HCT116 (cell line): ENCODE results near the gene NEK11. TPM values are rescaled to one million over a fixed set of nuclear protein-coding genes. Genes with fewer than 3 reads are reported as not detected.

ENCODE experiments used
- ATAC-seq: fragments of 200-7000 bp; cut with Tn5 transposase; 2 replicates; pipeline ENCODE4 v1.9.1; 2020; ENCODE audit warnings: mild to moderate bottlenecking, moderate library complexity
- BruUV-seq: library from RNA; stranded (reverse); fragments of 400-500 nt; replicated peaks from 2 replicates; lab custom pipeline; 2021; lab: Mats Ljungman, UMichigan
- CTCF ChIA-PET: fragments of 300-600 bp; sonication (Branson Sonifier 250); formaldehyde crosslinking; loops from one replicate; lab custom pipeline; 2021; ENCODE audit warnings: antibody characterized with exemption; lab: Charles Lee
- POLR2A ChIA-PET: fragments of 300-600, 350-600 bp; sonication (Branson Sonifier 250); formaldehyde crosslinking; loops from one replicate; lab custom pipeline; 2021; ENCODE audit warnings: antibody characterized with exemption; lab: Charles Lee
- RAD21 ChIA-PET, 2 experiments: fragments of 300-600 bp; sonication (Branson Sonifier 250); formaldehyde crosslinking; loops; one replicate each; lab custom pipeline; 2023; ENCODE audit warnings: low total read pairs in 2 of 2; ENCODE audit not compliant: uncharacterized antibody in 2 of 2, unreplicated experiment in 2 of 2, low non-redundant PET in 1 of 2; lab: Charles Lee
- DNase-seq: peaks from one replicate; pipeline ENCODE4 v3.0.0-alpha.2; 2010; ENCODE audit warnings: low read depth, low spot score
- H2AFZ ChIP-seq: fragments of 200-600 bp; shearing (Covaris generic), sonication (generic); 2 replicates; pipeline ENCODE4 v1.6.1; 2017; ENCODE audit warnings: low read depth, mixed run types, mixed read lengths, antibody characterized with exemption, low read length; ENCODE audit not compliant: poor library complexity, severe bottlenecking
- H3K27ac ChIP-seq: 2 replicates; pipeline ENCODE4 v1.5.1; 2012; ENCODE audit warnings: low read depth, low read length
- H3K27me3 ChIP-seq: fragments of 200-600 bp; sonication (generic); 2 replicates; pipeline ENCODE4 v1.6.1; 2016; ENCODE audit warnings: mixed run types, low read length, mixed read lengths; ENCODE audit not compliant: insufficient read depth
- H3K36me3 ChIP-seq, 2 experiments: fragments of 200-500 bp in 1 of 2; fragments of 200-600 bp in 1 of 2; sonication (Bioruptor generic) in 1 of 2; sonication (generic) in 1 of 2; 2 replicates each; pipeline versions ENCODE4 v1.5.1 to v1.6.1; 2014 to 2016; ENCODE audit warnings: low read length in 2 of 2, inconsistent platforms in 1 of 2, mixed read lengths in 1 of 2, mixed run types in 1 of 2; ENCODE audit not compliant: insufficient read depth in 2 of 2, control insufficient read depth in 1 of 2
- H3K4me1 ChIP-seq, 2 experiments: fragments of 200-600 bp in 1 of 2; sonication (generic) in 1 of 2; 2 replicates each; pipeline versions ENCODE4 v1.5.1 to v1.6.1; 2012 to 2017; ENCODE audit warnings: low read length in 2 of 2, inconsistent platforms in 1 of 2, mild to moderate bottlenecking in 1 of 2, mixed read lengths in 1 of 2, mixed run types in 1 of 2, moderate library complexity in 1 of 2; ENCODE audit not compliant: insufficient read depth in 2 of 2, control insufficient read depth in 1 of 2
- H3K4me2 ChIP-seq: fragments of 200-600 bp; sonication (generic); 2 replicates; pipeline ENCODE4 v1.6.1; 2017; ENCODE audit warnings: mixed run types, low read length, mixed read lengths
- H3K4me3 ChIP-seq, 2 experiments: fragments of 200-600 bp in 1 of 2; sonication (generic) in 1 of 2; replicated peaks in 1 of 2; 2 replicates each; pipeline ENCODE4 v1.5.1; 2011 to 2016; ENCODE audit warnings: low read length in 2 of 2, control low read depth in 1 of 2, low read depth in 1 of 2, mild to moderate bottlenecking in 1 of 2, mixed read lengths in 1 of 2, mixed run types in 1 of 2
- H3K79me2 ChIP-seq: fragments of 200-600 bp; sonication (generic); 2 replicates; pipeline ENCODE4 v1.6.1; 2017; ENCODE audit warnings: mild to moderate bottlenecking, mixed run types, low read length, moderate library complexity, mixed read lengths; ENCODE audit not compliant: insufficient read depth
- H3K9ac ChIP-seq: fragments of 200-600 bp; sonication (generic); 2 replicates; pipeline ENCODE4 v1.6.1; 2016; ENCODE audit warnings: low read length, mixed read lengths
- H3K9me2 ChIP-seq: fragments of 200-600 bp; sonication (generic), shearing (Covaris generic); 2 replicates; pipeline ENCODE4 v1.6.1; 2017; ENCODE audit warnings: mixed run types, mild to moderate bottlenecking, moderate library complexity; ENCODE audit not compliant: insufficient read depth
- H3K9me3 ChIP-seq, 2 experiments: fragments of 200-500 bp in 1 of 2; fragments of 200-600 bp in 1 of 2; sonication (Bioruptor generic) in 1 of 2; sonication (generic) in 1 of 2; 2 replicates each; pipeline ENCODE4 v1.6.1; 2014 to 2017; ENCODE audit warnings: low read length in 2 of 2, mixed read lengths in 2 of 2, inconsistent platforms in 1 of 2, low read depth in 1 of 2, mild to moderate bottlenecking in 1 of 2, mixed run types in 1 of 2, moderate library complexity in 1 of 2; ENCODE audit not compliant: control insufficient read depth in 1 of 2, insufficient read depth in 1 of 2
- H4K20me1 ChIP-seq: fragments of 200-600 bp; sonication (generic), shearing (Covaris generic); 2 replicates; pipeline ENCODE4 v1.6.1; 2017; ENCODE audit warnings: mixed run types, mild to moderate bottlenecking, moderate library complexity; ENCODE audit not compliant: insufficient read depth
- CEBPB ChIP-seq: IDR thresholded peaks from 2 replicates; pipeline ENCODE4 v1.6.1; 2012; ENCODE audit warnings: low read depth
- EGR1 ChIP-seq: IDR thresholded peaks from 2 replicates; pipeline ENCODE4 v1.6.1; 2012; ENCODE audit warnings: low read depth
- EZH2phosphoT487 ChIP-seq: fragments of 200-600 bp; IDR thresholded peaks from 2 replicates; pipeline ENCODE4 v1.6.1; 2018; ENCODE audit warnings: antibody characterized with exemption, borderline replicate concordance
- FOSL1 ChIP-seq: IDR thresholded peaks from 2 replicates; pipeline ENCODE4 v1.6.1; 2012; ENCODE audit warnings: low read depth
- RAD21 ChIP-seq: IDR thresholded peaks from 2 replicates; pipeline ENCODE4 v1.6.1; 2012; ENCODE audit warnings: low read depth, mild to moderate bottlenecking
- SIN3A ChIP-seq: IDR thresholded peaks from 2 replicates; pipeline ENCODE4 v1.6.1; 2012; ENCODE audit warnings: low read depth
- SRF ChIP-seq: IDR thresholded peaks from 2 replicates; pipeline ENCODE4 v1.6.1; 2012; ENCODE audit warnings: low read depth
- TCF7L2 ChIP-seq: IDR thresholded peaks from 2 replicates; pipeline ENCODE4 v1.7.0; 2011; ENCODE audit warnings: borderline replicate concordance, inconsistent platforms; ENCODE audit not compliant: insufficient read depth, insufficient read length; ENCODE audit errors: extremely low read depth
- YY1 ChIP-seq: IDR thresholded peaks from 2 replicates; pipeline ENCODE4 v1.6.1; 2011; ENCODE audit warnings: low read length, low read depth, moderate library complexity, mild to moderate bottlenecking; ENCODE audit not compliant: insufficient replicate concordance; ENCODE audit errors: extremely low read depth
- intact Hi-C: fragments of 100-400 bp; cut with micrococcal nuclease; formaldehyde crosslinking; loops from 2 replicates; pipeline ENCODE4 v1.10.0; 2022
- total RNA-seq: library from RNA; stranded (reverse); gene quantifications from one replicate; pipeline ENCODE4 v1.2.1, GENCODE V29; 2021; ENCODE audit not compliant: unreplicated experiment
- TF ChIP-seq, protein P1 (sequence below): IDR thresholded peaks from 2 replicates; pipeline ENCODE4 v1.6.1; 2012; ENCODE audit warnings: low read depth

Gene NEK11
- total RNA-seq, 1 experiment from 2014 or later, result 3.1 TPM

DNA sequence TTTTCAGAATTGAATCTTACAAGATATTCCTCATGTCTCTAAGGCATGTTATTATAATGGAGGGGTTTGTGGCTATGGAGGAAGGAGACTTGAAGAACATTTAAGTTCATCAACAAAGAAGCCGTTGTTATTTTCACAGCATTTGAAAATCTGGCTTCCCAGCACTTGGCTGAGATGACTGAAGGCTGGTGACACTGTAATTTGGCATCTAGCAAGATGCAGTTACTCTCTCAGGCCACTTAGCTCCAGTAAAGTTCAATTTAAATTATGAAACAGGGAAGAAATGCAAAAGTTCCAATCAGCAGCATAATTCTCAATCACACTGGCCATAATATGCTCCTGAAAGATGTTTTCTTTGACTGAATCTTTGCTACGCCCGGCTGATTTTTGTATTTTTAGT lies 215.5 kb downstream of the NEK11 start:
- RAD21 ChIA-PET, result no interaction called here
- no peak overlapping the region for H3K4me3 ChIP-seq
- H3K9me2 ChIP-seq, result no peaks in the 10 kb centered on the region
- H4K20me1 ChIP-seq, result no peaks in the 10 kb centered on the region; the same call in 1 of the 2 replicates
- H3K9ac ChIP-seq, result no peak overlapping the region
- TF ChIP-seq EZH2phosphoT487 (no peak), SIN3A (no peak), SRF (no peak), RAD21 (no peak), TCF7L2 (no peak), FOSL1 (no peak), EGR1 (no peak), CEBPB (no peak), YY1 (no peak)
- TF ChIP-seq, protein P1, sequence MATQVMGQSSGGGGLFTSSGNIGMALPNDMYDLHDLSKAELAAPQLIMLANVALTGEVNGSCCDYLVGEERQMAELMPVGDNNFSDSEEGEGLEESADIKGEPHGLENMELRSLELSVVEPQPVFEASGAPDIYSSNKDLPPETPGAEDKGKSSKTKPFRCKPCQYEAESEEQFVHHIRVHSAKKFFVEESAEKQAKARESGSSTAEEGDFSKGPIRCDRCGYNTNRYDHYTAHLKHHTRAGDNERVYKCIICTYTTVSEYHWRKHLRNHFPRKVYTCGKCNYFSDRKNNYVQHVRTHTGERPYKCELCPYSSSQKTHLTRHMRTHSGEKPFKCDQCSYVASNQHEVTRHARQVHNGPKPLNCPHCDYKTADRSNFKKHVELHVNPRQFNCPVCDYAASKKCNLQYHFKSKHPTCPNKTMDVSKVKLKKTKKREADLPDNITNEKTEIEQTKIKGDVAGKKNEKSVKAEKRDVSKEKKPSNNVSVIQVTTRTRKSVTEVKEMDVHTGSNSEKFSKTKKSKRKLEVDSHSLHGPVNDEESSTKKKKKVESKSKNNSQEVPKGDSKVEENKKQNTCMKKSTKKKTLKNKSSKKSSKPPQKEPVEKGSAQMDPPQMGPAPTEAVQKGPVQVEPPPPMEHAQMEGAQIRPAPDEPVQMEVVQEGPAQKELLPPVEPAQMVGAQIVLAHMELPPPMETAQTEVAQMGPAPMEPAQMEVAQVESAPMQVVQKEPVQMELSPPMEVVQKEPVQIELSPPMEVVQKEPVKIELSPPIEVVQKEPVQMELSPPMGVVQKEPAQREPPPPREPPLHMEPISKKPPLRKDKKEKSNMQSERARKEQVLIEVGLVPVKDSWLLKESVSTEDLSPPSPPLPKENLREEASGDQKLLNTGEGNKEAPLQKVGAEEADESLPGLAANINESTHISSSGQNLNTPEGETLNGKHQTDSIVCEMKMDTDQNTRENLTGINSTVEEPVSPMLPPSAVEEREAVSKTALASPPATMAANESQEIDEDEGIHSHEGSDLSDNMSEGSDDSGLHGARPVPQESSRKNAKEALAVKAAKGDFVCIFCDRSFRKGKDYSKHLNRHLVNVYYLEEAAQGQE, result no peak
- BruUV-seq, result no TSS peak
- peaks cover 5% of the 10 kb centered on the region; the same call in 1 of the 2 replicates for H3K27me3 ChIP-seq
- no peak overlapping the region for H3K27ac ChIP-seq
- H3K9me3 ChIP-seq, result no peaks in the 10 kb centered on the region
- H3K4me2 ChIP-seq, result no peak overlapping the region
- CTCF ChIA-PET, result no interaction called here
- intact Hi-C loops, result no loop called here
- POLR2A ChIA-PET, result no interaction called here
- H3K36me3 ChIP-seq, result no peaks in the 10 kb centered on the region
- no peaks in the 10 kb centered on the region for H3K4me1 ChIP-seq
- no peak overlapping the region for H2AFZ ChIP-seq
- no peaks in the 10 kb centered on the region for H3K79me2 ChIP-seq
- ATAC-seq, result no peak
- no peak for DNase-seq
